CMK (cell line): ENCODE results near the gene SLC16A4.

Source experiments
- DNase-seq: peaks from one replicate; pipeline ENCODE4 v3.0.0-alpha.2; 2010; ENCODE audit warnings: low read depth

The SLC16A4 gene

DNA sequence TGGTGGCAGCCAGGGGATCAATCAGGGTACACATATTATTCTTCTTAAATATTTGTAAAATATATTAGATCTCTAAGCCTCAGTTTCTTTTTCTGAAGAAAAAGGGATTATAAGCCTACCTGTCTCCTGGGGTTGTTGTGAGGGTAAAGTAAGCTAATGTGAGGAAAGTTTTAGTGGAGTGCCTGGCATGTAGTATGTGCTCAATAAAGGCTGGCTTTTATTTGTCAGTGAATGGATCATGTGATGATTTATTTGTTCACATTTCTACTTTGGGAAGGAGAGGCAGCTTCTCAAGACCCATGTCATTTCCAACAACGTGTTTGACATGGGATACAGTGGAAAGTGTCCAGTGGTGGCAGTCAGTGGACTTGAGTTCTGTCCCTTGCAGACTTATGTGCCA lies 64.0 kb downstream of the SLC16A4 start:
- DNase-seq: no peak

DNA sequence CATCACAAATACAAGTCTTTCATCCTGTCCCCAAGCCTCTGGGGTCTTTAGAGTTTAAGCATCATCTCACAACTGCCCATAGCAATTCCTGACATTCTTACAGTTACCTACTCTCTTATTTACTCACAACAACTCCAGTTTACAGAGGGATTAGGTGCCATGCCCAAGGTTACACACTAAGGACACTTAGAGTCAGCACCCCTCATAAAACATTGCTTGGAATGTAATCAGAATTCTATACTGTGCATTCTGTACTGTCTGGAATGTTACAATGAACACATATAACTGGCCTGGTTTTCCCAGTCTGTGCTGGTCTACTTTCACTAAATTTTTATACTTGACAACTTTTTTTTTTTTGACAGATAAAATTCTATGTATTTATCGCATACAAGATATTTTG lies 66.2 kb downstream of the SLC16A4 start:
- DNase-seq: no peak

DNA sequence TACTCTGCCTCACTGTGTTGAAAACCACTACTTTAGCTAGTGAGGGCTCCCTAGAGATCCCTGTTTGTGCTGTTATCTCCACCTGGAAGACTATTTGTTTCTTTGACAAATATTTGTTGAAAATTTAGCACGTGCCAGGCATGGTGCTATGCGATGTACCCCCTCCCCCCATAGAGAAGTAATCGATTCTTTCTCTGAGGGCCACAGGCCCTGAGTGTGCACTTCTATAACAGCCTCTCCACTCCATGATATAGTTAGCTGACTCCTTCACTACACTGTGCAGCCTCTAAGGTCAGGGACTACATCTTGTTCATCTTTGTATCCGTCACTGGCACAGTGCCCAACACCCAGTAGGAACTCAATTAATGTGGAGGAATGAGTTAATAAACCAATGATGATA lies 69.0 kb downstream of the SLC16A4 start:
- DNase-seq: no peak

DNA sequence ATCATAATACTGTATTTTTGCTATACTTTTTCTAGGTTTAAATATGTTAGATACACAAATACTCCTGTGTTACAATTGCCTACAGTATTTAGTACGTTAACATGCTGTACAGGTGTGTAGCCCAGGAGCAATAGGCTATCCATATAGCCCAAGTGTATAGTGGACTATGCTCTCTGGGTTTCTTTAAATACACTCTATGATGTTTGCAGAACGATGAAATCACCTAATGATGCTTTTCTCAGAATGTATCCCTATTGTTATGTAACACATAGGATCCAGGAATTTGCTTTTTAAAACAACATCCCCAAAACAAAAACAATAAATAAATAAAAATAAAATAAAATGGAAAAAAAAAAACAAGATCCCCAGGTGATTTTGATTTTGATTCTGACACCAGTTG lies 69.8 kb downstream of the SLC16A4 start:
- DNase-seq: no peak

DNA sequence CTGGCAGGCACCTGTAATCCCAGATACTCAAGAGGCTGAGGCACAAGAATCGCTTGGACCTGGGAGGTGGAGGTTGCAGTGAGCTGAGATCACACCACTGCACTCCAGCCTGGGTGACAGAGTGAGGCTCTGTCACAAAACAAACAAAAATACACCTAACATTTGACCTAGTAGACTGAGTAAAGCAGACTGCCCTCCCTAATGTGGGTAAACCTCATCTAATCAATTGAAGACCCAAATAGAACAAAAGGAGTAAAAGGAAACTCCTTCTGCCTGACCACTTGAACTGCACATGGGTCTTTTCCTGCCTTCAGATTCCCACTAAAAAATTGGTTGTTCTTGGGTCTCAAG lies 70.7 kb downstream of the SLC16A4 start:
- no peak for DNase-seq

DNA sequence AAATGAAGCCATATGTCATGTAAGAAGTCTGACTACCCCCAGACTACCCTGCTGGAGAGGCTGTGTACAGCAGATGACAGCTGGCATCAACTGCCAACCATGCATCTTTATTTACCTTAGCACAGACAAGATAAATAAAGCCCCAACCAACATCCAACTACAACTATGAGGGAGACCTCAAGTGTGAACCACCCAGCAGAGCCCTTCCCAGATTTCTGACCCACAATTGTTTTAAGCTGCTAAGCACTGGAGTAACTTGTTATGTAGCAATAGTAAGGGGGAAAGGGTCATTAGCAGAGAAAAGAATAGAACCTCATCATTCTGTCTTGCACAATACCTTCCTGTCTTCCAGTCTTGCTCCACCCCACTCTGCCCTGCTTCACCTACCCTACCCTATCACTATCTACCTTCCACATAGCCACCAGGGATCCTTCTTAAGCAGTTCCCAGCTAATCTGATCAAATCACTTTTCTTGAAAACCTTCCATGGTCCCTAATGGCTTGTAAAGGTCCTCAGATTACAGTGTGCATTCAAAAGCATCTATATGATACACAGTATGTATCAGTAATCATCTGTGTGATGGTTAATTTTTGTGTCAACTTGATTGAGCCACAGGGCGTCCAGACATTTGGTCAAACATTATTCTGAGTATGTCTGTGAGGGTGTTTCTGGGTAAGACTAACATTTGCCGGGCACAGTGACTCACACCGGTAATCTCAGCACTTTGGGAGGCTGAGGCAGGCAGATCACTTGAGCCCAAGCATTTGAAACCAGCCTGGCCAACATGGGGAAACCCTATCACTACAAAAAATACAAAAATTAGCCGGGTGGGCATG lies 71.3 kb downstream of the SLC16A4 start:
- DNase-seq: no peak

DNA sequence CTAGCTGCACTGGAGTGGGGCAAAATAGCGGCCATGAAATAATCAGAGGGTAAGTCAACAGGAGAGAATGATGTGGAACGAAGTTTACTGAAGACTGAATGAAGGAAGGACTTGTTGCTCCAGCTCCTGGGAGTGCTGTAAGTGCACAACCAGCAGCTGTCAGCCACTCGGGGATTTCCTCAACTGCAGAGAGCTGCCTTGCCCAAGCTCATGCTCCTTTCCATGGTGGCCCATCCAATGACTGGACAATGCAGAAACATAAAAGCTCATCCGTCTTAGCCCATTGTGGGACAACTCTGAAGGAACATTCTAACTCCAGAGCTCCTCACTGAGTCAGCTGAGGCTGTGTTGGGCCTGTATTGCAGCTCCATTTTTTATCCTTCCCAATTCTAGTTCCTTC lies 72.8 kb downstream of the SLC16A4 start:
- no peak for DNase-seq

DNA sequence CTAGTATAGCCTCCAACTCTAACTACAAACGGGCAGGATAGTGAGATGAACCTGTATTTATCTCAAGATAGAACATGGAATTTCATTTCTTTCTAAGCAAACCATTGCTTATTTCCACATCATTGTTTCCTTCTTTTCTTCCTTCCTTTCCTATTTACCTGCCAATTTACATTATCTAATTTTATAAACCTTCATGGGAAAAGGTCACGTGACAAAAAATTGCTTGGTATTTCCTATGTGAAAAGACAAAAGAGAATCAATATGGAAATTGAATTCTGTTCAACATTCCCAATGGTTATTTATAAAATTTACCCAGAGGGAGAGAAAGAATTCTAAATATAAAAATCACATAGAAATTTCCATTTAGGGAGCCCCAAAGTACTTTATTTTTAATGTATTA lies 74.1 kb downstream of the SLC16A4 start:
- DNase-seq: no peak
